Stomach (tissue), 9 donors: ENCODE results near the gene DNAJC30. TPM values are rescaled to one million over a fixed set of nuclear protein-coding genes. Genes with fewer than 3 reads are reported as not detected.

ENCODE experiments used
- DNase-seq, 2 donors: peaks; one replicate each; pipeline versions ENCODE4 v3.0.0 to v3.0.0-alpha.2; 2013 to 2019
- H3K27ac ChIP-seq, 5 donors: fragments of 200-600 bp in 4 of 5; sonication (generic) in 4 of 5; one replicate each; pipeline ENCODE4 v1.5.1; 2013 to 2019; ENCODE audit warnings: mild to moderate bottlenecking in 1 of 5, moderate library complexity in 1 of 5
- H3K27me3 ChIP-seq, 3 donors: fragments of 200-600 bp; sonication (generic); one replicate each; pipeline ENCODE4 v1.5.1; 2017 to 2019; ENCODE audit warnings: mixed run types in 1 of 3
- H3K36me3 ChIP-seq, 4 donors: fragments of 200-600 bp; sonication (generic); 1 replicate in 3 of 4; 2 replicates in 1 of 4; pipeline ENCODE4 v1.5.1; 2016 to 2019
- H3K4me1 ChIP-seq, 4 donors: fragments of 200-600 bp; sonication (generic); one replicate each; pipeline ENCODE4 v1.5.1; 2016 to 2019
- H3K4me3 ChIP-seq, 4 donors: fragments of 200-600 bp; sonication (generic) in 3 of 4; one replicate each; pipeline ENCODE4 v1.5.1; 2016 to 2019; ENCODE audit warnings: mild to moderate bottlenecking in 1 of 4
- H3K9me3 ChIP-seq, 4 donors: fragments of 200-600 bp; sonication (generic); one replicate each; pipeline ENCODE4 v1.5.1; 2016 to 2019
- EP300 ChIP-seq: sonication (generic); formaldehyde crosslinking; IDR thresholded peaks from one replicate; pipeline ENCODE4 v1.6.1; 2017; ENCODE audit warnings: antibody characterized with exemption
- POLR2A ChIP-seq, 4 donors: fragments of 450-650 bp; IDR thresholded peaks; one replicate each; pipeline ENCODE4 v1.6.1; 2016; ENCODE audit warnings: antibody characterized with exemption in 4 of 4, control low read depth in 2 of 4, mild to moderate bottlenecking in 1 of 4, moderate library complexity in 1 of 4
- POLR2AphosphoS5 ChIP-seq, 3 donors: sonication (generic); formaldehyde crosslinking; IDR thresholded peaks; one replicate each; pipeline ENCODE4 v1.6.1; 2016; ENCODE audit warnings: antibody characterized with exemption in 3 of 3
- WGBS, 5 donors: extraction: QIAGEN DNeasy Blood & Tissue Kit in 3 of 5; methylation state at CpG; one replicate each; pipeline versions ENCODE4 v1.1.5 to v1.1.7; 2013 to 2018; 5-methylcytosine and 5-hydroxymethylcytosine counted together
- intact Hi-C: fragments of 100-400 bp; cut with DNase I; formaldehyde crosslinking; loops from one replicate; pipeline ENCODE4 v1.15.1; 2023; ENCODE audit warnings: low total_unique reads
- polyA plus RNA-seq, 3 donors: library from polyadenylated mRNA; stranded (reverse); fragments of 200-250 nt; gene quantifications; one replicate each; pipeline ENCODE4 v1.2.3, GENCODE V29; 2013
- total RNA-seq, 5 donors: library from RNA; depleted of rRNA; stranded (reverse); fragments of >200 nt; gene quantifications; one replicate each; pipeline versions ENCODE4 v1.1.0 to v1.2.3, GENCODE V29; 2014 to 2016
- TF ChIP-seq, protein P1 (sequence below), 7 experiments: fragments of 450-650 bp in 4 of 7; fragments of 200-600 bp in 3 of 7; sonication (generic) in 3 of 7; IDR thresholded peaks; one replicate each; pipeline ENCODE4 v1.5.1; 2016 to 2019; ENCODE audit warnings: antibody characterized with exemption in 7 of 7, control low read depth in 2 of 7, mild to moderate bottlenecking in 1 of 7
- donor health status: healthy with polysubstance abuse.
- donor health status: Bipolar disorder and iron deficiency.
- donor health status: healthy.

The DNAJC30 gene
- total and polyA plus RNA-seq, 8 donors: 1.2 to 11.3 (median 5.7) TPM; not detected in 1

DNA sequence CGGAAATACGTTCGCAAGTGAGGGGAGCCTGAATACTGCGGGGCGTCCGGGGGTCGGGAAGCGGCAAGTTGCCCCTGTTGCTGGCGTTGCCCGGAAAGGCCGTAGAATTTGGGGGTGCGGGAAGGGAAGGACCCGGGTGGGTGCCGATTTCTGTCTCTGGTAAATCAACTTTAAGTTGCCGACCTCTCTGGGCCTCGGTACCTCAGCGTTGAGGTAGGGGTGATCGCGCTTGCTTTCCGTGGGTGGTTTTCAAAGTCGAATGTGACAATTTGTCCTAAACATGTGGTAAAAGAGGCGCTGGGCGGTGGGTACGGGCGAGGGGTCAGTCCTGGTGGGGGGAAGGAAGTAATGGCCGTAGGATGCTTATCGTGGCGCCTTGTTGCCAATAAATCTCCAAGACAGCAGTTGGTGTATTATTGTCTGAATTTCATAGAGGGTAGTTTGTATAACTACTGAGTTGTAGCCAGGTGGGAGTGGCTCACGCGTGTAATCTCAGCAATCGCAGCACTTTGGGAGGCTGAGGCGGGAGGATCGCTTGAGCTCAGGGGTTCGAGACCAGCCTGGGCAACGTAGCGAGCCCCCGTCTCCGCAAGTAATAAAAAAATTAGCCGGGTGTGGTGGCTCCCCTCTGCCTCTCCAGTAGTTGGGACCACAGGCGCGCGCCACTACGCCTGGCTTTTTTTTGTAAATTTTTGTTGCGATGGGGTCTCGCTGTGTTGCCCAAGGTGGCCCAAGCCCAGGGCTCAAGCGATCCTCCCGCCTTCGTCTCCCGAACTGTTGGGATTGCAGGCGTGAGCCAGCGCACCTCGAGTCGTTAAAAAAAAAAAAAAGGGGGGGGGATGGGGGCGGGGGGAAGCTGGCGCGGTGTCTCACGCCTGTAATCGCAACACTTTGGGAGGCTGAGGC, 788 bp upstream of the DNAJC30 start:
- Histone ChIP-seq H3K9me3 (no peaks in the 10 kb centered on the region), H3K4me1 (peaks cover 22 to 61% (median 53%) of the 10 kb centered on the region in 4 donors), H3K27me3 (no peaks in the 10 kb centered on the region), H3K27ac (peak overlapping the region; percentile 64 to 92 (median 89)), H3K36me3 (peaks cover 15 to 39% (median 28%) of the 10 kb centered on the region in 4 donors), H3K4me3 (peak overlapping the region; percentile 85 to 100 (median 96))
- intact Hi-C loops: no loop called here
- TF ChIP-seq EP300 (no peak), POLR2A (IDR thresholded peaks at IDR 0.05) (no peak), POLR2AphosphoS5 (IDR thresholded peaks at IDR 0.05) (no peak)
- TF ChIP-seq, protein P1, sequence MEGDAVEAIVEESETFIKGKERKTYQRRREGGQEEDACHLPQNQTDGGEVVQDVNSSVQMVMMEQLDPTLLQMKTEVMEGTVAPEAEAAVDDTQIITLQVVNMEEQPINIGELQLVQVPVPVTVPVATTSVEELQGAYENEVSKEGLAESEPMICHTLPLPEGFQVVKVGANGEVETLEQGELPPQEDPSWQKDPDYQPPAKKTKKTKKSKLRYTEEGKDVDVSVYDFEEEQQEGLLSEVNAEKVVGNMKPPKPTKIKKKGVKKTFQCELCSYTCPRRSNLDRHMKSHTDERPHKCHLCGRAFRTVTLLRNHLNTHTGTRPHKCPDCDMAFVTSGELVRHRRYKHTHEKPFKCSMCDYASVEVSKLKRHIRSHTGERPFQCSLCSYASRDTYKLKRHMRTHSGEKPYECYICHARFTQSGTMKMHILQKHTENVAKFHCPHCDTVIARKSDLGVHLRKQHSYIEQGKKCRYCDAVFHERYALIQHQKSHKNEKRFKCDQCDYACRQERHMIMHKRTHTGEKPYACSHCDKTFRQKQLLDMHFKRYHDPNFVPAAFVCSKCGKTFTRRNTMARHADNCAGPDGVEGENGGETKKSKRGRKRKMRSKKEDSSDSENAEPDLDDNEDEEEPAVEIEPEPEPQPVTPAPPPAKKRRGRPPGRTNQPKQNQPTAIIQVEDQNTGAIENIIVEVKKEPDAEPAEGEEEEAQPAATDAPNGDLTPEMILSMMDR (IDR thresholded peaks at IDR 0.05): no peak
- DNase-seq: peak in 1 of 2 donors; percentile 52
- WGBS, 5 donors: 23 to 26% (median 25%) methylated on average over 57 to 58 of the region's 58 CpGs

- H3K27me3 ChIP-seq: no peaks in the 10 kb centered on the region
- TF ChIP-seq POLR2AphosphoS5 (IDR thresholded peaks at IDR 0.05) (no peak), POLR2A (IDR thresholded peaks at IDR 0.05) (no peak), EP300 (no peak)
- TF ChIP-seq, protein P1 (IDR thresholded peaks at IDR 0.05): no peak
- peaks cover 6 to 39% (median 27%) of the 10 kb centered on the region in 4 donors for H3K36me3 ChIP-seq
- H3K4me1 ChIP-seq: peaks cover 22 to 65% (median 55%) of the 10 kb centered on the region in 4 donors
- peak overlapping the region; percentile 85 to 100 (median 96) for H3K4me3 ChIP-seq
- H3K9me3 ChIP-seq: no peaks in the 10 kb centered on the region
- H3K27ac ChIP-seq: peak overlapping the region; percentile 79 to 92 (median 89)
- intact Hi-C loops: no loop called here
- DNase-seq: no peak
- 0 to 2% (median 1%) methylated on average over 15 to 33 of the region's 33 CpGs for WGBS, 5 donors
Measured at GRCh38 chr7:73682745-73683055, 553 bp downstream of the DNAJC30 start.

DNA sequence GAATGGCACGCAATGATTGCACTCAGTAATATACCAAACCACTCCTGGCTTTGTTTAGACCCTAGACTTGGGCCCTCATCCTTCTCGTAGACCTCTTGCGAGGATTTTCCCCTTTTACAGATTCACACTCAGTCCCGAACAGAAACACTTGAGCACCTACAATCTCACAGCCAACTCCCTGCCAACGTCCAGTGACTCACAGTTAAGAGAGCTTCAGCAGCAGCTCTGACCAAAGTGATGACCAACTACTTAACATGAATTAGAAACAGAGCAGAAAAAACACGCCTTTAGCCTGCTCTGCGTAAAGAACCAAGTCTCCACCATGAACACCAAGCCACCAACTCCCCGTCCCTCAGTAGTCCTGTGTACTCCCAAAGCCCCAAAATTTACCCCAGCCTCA, 2.2 kb downstream of the DNAJC30 start:
- 75 to 82% (median 77%) methylated on average over 8 of the region's 8 CpGs for WGBS, 5 donors
- Histone ChIP-seq H3K4me1 (peaks cover 22 to 65% (median 55%) of the 10 kb centered on the region in 4 donors), H3K36me3 (peaks cover 0 to 26% (median 16%) of the 10 kb centered on the region in 4 donors), H3K27ac (no peak overlapping the region), H3K4me3 (peak overlapping the region in 2 of 4 donors; percentile 95 to 100), H3K27me3 (no peaks in the 10 kb centered on the region), H3K9me3 (no peaks in the 10 kb centered on the region)
- intact Hi-C loops: no loop called here
- TF ChIP-seq POLR2A (IDR thresholded peaks at IDR 0.05) (no peak), POLR2AphosphoS5 (IDR thresholded peaks at IDR 0.05) (no peak), EP300 (no peak)
- TF ChIP-seq, protein P1 (IDR thresholded peaks at IDR 0.05): no peak
- no peak for DNase-seq

- 78 to 89% (median 86%) methylated on average over 7 of the region's 7 CpGs for WGBS, 5 donors
- Histone ChIP-seq H3K36me3 (peaks cover 0 to 26% (median 16%) of the 10 kb centered on the region in 4 donors), H3K27ac (no peak overlapping the region), H3K4me1 (peaks cover 22 to 61% (median 53%) of the 10 kb centered on the region in 4 donors), H3K27me3 (no peaks in the 10 kb centered on the region), H3K9me3 (no peaks in the 10 kb centered on the region), H3K4me3 (no peak overlapping the region)
- DNase-seq: no peak
- TF ChIP-seq POLR2A (IDR thresholded peaks at IDR 0.05): no peak
- TF ChIP-seq POLR2AphosphoS5 (IDR thresholded peaks at IDR 0.05): no peak
- TF ChIP-seq, protein P1 (IDR thresholded peaks at IDR 0.05): no peak
- no peak for TF ChIP-seq EP300
- intact Hi-C loops: no loop called here
Measured at GRCh38 chr7:73680501-73680900, 2.8 kb downstream of the DNAJC30 start.
